ENCODE data around the gene WDR72.

DNA sequence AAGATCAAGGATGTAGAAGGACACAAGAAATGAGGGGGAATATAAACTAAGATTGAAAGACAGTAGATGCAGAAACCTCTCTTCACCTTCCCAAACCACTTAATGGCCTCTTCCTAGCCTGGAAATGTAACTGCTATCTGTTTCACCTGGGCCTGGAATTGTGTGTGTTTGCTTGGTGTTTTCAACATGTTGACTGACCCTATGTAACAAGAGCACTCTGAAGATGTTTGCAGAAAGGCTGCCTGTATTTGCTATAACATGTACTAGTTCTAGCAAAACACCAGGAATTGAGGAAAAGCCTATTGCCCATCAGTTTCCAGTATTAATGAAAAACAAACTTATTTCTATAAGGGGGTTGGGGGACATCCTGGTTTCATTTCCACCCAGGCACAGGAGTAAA, 248.3 kb downstream of the WDR72 start:
- TF ChIP-seq, protein P1, sequence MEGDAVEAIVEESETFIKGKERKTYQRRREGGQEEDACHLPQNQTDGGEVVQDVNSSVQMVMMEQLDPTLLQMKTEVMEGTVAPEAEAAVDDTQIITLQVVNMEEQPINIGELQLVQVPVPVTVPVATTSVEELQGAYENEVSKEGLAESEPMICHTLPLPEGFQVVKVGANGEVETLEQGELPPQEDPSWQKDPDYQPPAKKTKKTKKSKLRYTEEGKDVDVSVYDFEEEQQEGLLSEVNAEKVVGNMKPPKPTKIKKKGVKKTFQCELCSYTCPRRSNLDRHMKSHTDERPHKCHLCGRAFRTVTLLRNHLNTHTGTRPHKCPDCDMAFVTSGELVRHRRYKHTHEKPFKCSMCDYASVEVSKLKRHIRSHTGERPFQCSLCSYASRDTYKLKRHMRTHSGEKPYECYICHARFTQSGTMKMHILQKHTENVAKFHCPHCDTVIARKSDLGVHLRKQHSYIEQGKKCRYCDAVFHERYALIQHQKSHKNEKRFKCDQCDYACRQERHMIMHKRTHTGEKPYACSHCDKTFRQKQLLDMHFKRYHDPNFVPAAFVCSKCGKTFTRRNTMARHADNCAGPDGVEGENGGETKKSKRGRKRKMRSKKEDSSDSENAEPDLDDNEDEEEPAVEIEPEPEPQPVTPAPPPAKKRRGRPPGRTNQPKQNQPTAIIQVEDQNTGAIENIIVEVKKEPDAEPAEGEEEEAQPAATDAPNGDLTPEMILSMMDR (conservative IDR thresholded peaks at IDR 0.05; ENCODE audit: low read depth, low read length): no peak
- TF ChIP-seq CEBPB (IDR thresholded peaks at IDR 0.05; ENCODE audit: low read depth, low read length) (no peak), FOS (IDR thresholded peaks at IDR 0.05; ENCODE audit: low read depth, low read length) (no peak)

Measured in IMR-90 (cell line).